ENCODE measurements around the gene PAM.

The PAM gene

DNA sequence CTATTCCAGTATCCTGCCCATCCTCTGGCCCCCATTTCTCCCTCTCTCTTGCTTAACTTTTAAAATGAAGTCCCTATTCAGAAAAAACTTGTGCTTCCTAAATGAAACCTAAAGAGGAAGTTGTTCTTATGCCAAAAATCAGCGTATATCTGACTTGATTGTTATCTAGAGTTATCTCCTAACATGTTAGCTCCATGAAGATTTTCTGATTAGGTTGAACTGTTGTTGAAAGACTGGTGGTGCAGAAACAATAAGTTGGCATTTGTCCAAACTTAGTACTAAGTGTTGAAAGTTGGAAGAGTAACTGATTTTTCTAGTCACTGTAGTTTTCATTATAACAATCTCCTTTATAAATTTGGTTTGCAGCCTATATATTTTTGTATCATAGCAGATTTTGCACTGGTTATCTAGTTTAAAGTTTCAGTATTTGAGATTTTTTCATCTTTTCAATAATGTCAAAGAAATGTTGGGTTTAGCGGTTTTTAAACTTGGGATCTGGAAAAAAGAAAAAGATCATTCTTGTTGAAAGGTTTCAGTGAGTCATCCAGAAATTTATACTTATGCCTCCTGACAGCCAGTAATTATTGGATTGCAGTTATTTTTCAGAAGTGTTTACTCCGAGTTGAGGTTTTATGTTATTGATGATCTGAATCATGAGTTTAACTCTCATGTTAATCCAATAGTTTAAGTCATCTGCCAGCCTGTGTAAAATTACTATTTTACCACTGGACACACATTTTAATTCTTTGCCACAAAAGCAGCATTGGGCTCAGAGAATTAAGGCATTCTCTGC, 60.6 kb downstream of the PAM start:
- DNase-seq = peak; percentile 26

DNA sequence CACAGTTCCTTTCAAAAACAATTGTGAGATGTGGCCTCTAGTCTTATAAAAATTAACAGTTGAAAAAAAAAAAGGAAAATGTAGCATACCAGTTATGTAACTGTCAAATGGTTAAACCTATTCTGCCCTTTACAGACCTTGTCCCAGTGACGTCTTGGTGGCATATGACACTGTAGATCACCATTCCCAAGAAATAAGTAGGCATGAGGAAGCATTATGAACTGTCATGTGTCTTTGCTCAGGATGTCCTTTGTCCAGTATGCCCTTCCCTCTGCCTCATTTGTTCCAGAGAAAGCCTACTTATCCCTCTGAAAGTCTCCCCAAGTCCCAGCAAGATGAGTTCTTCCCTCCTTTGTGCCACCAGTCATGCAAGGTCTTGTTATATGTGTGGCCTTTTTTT, 63.2 kb downstream of the PAM start:
- DNase-seq = no peak

DNA sequence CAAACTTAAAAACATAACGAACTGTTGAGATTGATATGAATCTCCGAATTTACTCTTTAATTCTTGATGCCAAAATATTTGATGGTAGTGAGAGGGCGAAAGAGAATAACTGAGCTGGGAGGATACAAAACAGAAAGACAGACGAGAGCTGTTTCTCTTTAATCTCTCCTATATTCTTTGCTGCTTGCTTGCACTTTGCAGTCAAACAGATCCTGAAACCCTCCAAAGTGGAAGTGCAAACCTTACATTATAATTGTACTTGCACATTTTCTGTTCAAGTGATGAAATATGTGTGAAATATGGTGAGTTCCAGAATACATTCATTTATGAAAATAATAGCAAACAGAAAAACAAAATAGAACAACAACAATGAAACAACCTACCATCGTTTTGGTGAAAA, 63.8 kb downstream of the PAM start:
- DNase-seq = peak; percentile 8

DNA sequence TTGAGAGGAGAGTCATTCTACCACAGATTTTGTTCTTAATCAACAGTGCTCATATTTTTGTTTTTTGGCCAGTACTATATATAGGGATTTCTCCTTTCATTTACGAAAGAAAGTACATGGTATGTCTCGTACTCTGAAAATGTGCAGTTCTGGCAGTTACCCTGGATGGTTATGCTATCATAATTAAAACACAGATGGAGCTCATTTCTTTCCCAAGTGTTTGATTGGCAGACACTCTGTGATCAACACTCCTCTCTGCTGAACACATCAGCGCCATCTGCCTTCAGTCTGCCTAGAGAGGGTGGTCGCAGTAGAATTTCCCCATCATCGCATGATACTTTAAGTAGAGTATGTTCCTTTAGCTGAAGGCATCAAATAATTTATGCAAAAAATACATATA, 64.5 kb downstream of the PAM start:
- DNase-seq = no peak

DNA sequence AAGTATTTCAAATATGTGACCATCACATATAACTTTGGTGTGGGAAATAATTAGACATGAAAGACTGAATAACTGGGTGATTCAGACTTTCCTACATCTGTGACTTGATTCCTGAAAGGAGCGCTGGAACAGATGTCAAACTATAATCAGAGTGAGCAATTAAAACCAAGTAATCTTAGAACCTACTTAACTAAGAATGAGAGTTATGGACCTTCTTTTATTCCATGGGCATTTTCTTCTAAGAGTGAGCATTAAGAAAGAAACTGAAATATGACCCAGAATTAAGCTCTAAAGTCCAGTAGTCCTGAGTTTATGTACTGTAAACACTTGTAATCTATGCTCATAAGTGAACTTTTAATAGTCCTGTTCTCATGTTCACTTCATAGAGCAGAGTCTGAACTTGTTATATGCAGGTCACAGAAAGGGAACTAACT, 68.4 kb downstream of the PAM start:
- DNase-seq = no peak

DNA sequence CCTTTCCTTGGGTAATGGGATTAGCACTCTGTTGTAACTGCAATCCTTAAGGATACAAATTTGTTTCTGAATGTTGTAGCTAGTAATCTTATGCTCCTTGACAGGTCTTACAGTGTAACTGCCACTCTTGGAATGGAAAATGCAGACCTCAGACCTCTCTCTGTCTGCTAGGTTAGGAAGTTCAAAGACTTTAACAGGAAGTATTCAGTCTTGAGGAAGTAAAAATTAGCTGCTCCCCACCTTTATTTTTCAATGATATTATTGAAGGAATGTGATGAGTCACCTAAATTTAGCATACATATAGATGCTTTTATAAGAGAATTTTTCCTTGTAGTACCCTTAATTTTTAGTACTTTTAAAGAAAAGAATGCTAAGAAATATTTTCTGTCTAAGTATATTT, 71.5 kb downstream of the PAM start:
- DNase-seq = no peak

DNA sequence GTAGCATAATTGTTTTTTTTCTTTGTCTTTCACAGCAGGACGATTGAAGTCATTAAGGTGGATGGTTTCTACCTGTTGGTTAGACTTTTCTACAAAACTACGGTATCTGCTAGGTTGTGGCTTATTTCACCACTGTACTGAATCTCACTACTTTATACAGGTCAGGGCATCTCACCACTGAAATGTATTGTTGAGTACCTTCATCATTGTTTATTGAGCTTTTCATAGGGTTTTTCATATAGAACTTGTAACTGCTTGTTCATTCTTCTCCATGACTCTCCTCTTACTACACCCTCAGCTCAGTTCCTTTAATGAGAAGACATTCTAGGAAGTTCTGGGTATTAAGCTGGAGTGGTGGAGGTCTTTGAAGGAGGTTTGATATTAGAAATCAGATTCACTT, 75.1 kb downstream of the PAM start:
- no peak for DNase-seq

DNA sequence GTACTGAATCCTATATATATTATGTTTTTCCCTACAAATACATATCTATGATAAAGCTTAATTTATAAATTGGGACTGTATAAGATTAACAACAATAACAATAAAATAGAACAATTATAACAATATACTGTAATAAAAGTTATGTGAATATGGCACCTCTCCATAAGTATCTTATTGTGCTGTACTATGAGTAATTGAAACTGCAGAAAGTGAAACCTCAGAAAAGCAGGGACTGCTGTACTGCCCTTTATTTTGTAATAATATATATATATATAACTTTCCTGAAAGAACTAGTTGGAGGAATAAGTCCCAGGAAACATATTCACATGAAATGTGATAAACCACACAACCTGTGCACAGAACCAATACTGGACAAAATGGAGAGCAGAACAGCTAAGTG, 77.3 kb downstream of the PAM start:
- no peak for DNase-seq

DNA sequence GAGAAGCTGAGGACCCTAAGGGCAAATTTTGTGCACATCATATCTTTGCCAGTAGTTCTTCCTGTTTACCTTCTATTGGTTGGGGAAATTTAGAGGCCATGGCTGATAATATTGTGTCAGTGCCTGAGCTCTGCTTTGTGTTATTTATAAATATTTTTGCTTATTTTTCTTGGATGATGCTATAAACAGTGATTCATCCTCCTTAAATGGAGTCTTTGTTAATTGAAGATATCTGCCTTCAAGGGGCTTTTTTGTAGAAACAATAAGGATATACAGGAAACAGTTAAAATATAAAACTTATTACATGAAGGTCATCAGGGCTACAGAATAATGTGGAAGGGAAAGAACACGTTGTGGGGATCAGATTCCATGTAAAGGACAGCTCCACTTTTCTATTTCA, 78.0 kb downstream of the PAM start:
- DNase-seq = no peak

DNA sequence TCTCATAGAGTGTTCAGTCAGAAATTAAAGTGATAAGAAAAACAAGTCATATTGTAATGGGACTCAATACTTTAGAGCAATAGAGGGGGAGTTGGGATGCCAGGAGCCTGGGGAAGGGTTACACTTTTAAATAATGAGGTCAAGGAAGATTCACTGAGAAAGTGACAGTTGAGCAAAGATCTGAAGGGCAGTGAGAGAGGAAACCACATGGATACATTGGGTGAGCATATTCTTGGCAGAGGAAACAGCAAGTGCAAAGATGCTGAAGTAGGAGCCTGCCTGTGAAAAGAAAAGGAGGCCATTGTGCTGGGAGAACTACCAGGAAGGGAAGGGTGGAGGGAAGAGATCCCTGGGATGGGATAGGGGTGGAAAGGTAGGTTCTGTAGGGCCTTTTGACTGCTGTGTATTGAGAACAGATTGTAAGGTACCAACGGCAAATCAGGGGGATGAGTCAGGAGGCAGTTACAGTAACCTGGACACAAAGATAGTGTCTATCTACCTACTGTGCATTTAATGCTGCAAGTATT, 79.4 kb downstream of the PAM start:
- DNase-seq = no peak

DNA sequence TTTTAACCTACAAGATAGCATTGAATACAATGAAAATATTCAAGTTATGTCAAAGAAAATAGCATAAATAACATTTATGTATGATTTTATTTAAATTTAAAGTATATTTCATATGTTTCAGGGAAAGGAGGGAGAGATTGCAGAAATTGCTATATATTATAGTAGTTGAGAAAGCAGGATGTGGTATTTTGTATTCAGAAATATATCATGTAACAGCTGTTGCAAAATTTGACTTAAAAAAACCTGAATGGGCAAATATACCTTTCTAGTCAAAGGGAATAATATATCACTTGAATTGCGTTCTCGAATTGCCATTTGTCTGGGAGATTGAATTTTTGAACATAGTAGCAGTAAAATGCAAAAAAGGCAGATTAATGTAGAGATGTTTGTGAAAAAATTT, 80.6 kb downstream of the PAM start:
- no peak for DNase-seq

DNA sequence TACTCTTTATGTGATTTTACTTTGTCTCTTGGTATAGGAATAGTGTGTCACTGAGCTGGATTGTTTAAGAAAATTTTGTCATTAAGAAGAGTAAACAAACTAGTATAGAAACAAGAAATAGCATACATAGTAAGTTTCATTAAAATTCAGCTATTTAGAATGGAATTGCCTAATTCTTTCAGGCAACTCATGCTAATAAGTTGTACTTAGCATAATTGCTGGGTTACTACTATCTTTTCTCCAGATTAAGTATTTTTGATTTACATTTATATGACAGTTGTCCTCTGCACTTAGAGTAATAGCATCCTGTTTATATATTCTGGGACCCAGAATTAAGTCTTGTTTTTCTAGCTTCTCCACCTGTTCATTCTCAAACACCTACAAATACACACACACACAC, 85.9 kb downstream of the PAM start:
- no peak for DNase-seq

DNA sequence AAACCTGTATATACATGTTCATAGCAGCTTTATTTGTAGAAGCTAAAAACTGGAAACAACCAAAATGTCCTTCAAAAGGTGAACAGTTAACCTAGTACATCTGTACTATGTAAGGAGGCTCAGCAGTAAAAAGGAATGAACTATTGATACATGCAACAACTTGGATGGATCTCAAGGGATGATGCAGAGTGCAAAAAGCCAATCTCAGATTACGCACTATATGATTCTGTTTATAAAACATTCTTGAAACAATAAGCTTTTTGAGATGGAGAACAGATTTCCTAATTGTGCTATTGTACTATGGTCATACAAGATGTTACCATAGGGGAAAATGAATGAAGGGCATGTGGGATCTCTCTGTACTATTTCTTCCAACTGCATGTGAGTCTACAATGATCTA, 88.9 kb downstream of the PAM start:
- no peak for DNase-seq

DNA sequence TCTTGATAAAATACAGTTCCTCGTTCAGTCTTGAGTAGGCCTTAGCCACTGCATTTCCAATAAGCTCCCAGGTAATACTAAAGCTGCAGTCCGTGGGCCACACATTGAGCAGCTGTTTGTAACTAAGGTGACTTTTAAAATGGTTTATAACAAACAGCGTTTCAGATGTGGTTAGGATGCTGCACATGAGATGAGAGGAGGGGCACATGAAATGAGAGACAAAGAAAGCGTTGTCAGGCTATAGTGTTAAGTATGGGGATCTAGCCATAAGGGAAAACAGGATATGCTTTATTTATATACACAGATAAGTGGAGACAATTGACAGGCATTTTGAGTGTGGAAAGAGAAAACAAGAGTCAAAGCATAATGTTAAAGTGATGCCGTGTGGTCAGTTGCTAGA, 89.9 kb downstream of the PAM start:
- DNase-seq = no peak

DNA sequence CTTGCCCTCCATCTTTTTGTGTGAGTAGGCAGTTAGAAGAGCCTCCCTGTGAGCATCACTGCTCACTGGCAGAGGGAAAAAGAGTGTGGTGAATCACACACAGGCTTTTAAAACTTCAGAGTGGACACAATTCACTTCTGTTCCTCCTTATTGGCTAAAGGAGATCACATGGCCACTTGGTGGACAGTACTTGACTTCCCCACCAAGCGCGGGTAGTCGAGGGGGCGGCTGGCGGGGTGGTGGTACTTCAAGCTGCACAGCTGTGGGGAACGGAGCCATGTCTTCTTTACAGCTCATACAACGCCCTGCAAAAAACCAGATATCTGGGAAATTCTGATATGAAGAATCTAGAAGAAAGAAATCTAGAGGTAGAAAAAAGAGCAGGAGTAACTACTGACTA, 95.4 kb downstream of the PAM start:
- DNase-seq = no peak

DNA sequence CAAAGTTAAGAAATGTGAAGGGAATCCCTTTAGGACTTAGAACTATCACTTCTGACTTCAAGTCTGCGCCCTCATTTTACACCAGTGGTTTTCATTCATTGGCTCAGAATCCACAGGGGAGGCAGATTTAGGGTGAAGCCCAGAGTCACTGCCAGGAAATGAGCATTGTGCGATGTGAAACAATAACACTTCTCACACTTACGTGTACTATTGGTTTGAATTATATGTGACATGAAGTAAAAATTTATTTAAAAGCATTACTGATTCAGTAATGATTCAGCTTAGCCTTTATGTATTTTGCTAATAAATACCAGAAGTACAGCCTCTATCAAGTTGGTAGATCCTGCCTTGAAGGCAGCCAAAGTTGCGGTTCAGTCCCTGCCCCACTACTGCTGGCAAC, 98.6 kb downstream of the PAM start:
- DNase-seq = peak; percentile 59

DNA sequence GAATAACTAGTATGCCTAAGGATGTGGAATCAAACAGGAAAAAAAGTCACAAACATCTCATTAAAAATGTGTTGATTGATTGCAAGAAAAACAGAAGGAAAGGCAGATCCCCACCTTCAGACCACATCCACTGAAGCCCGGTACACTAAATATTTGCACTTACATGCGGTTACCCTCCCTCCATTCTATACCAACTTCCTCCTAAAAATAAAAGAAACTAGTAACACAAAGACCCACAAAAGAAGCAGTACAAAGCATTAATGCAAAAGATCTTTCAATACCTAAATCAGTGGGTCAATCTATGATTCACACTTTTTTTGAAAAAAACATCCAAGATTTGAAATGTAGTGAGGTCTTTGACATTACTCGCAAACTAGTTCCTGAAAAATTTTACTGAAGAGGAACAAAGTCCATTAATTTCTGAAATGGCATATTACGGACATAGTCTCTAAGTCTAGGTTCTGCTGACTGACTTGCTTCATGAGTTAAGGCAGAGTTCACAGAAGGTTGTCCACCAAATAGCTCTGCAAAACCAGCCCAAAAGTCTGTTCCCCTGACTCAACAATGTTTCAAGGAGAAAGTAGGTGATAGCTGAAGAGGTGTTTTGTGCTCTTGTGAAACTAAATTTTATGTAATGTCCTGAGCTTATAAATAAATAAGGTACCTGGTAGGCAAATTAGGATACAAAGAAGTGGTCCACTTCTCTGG, 100.7 kb downstream of the PAM start:
- DNase-seq = no peak

DNA sequence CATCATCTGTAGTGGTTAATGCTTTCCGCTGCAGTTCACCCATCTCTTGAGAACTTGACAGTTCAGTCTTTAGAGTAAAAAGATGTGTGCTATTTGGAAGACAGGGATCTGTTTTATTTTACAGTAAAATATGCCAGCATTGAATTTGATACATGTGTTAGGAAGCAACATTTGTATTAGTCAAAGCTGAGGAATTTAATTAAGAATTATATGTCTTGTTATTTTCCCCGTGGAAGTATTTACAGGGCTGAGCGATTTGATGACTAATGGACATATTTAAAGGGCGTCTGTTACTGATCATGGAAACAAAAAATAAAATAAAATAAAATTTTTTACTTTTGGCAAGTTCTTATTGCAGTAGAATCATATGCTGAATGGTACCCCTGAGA, 101.3 kb downstream of the PAM start:
- no peak for DNase-seq

DNA sequence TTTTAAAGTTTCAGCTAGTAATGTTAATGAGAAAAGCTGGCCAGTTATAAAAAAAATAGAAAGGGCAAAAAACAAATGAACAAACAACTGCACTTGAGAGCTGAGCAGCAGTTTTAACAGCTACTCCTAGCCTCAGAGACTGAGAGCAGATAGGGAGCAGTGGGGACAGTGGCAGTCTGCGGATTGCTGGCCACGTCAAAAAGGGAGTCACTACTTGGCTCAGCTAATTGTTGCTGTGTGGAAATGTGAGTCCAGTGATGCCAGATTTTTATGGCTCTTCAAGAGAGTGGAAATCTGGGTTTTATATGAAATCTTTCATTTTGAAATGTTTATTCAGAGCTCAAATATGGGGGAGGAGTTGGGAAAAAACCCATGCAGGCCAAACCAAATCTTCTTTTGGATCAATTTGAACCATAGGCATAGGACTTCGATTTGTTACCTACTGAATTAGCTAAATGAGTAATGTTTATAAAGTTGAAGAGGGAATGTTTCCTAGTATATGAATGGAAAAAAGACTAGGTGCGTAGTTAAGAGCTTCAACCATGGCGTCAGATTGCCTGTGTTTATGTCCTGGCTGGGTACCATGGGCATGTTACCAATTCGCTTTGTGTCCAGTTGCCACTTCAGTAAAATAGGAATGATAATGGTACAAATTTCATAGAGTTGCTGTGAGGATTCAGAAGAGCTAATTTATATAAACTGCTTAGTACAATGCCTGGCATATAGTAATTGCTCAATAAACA, 102.1 kb downstream of the PAM start:
- no peak for DNase-seq

DNA sequence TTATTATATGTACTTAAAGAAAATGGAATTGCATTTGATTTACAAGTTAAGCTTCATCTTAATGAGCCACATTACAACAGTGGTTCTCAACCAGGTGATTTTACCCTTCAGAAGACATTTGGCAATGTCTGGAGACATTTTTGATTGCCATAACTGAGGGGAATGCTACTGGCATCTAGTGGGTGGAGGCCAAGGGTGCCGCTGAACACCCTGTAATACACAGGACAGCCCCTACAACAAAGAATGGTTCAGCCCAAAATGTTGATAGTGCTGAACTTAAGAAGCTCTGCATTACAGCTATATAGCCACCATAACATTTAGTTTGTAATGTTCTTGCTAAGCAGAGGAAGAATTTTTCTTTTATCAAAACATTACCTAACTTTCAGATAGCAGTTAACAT, 103.1 kb downstream of the PAM start:
- DNase-seq = no peak

DNA sequence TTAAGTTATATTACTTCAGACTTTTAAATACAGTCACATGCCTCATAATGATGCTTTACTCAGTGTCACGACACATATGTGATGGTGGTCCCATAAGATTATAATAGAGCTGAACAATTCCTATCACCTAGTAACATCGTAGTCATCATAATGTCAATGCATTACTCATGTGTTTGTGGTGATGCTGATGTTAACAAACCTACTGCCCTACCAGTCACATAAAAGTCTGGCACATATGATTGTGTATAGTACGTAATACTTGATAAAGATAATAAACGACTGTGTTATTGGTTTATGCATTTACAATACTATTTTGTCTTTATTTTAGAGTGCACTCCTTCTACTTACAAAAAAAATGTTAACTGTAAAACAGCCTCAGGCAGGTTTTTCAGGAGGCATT, 103.7 kb downstream of the PAM start:
- DNase-seq = no peak

DNA sequence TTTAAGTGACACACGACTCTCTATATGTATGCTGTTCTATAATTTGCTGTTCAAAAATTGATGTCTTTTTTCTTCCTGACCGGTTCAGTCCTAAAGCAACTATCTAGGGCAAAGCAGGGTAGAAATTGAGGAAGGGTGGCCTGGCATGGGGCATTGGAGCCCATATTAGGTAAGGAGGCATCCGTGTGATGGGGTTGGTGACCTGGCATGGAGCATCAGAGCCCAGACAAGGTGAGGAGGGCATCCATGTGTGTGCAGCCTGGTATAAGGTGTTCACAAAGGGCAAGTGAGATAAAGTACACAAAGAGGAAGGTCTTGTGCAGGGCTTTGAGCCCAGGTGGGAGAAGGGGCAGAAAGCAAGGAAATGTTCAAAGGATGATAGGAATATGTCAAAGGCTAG, 104.9 kb downstream of the PAM start:
- DNase-seq = no peak

DNA sequence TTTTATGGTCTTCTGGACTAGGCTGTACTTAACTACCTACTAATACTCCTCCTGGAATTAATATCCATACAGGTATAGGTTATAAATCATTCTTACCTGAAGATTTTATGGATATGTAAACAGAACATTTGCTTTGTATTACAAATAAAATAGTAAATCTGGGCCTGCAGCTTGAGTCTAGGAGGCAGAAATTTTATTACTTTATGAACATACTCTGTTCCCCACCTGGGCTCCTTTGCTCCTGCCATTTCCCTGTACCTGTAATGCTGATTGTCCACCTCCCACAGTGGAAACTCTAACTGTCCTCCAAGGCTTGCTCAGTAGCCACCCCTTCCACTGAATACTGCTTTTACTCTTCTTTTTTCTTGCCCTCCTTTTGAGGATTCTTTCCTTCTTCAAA, 108.0 kb downstream of the PAM start:
- DNase-seq = no peak

Data from activated CD4-positive, alpha-beta T cell treated with anti-CD3 and anti-CD28 coated beads, Interleukin-10, Interleukin-2, amounts not matched to agents 100 ng/mL and 50 ng/mL, durations not matched to agents 16 hours and 8 hours (primary cell).